HG03139 (cell line): Measurements from ENCODE around the gene SLC25A53.
A peak's percentile ranks its signal among the peaks of the same experiment; 100 is the strongest.

Experiments
- ATAC-seq: cut with Tn5 transposase; IDR thresholded peaks from one replicate; pipeline ENCODE4 v1.9.1; 2021; ENCODE audit not compliant: unreplicated experiment

SLC25A53 gene, protein sequence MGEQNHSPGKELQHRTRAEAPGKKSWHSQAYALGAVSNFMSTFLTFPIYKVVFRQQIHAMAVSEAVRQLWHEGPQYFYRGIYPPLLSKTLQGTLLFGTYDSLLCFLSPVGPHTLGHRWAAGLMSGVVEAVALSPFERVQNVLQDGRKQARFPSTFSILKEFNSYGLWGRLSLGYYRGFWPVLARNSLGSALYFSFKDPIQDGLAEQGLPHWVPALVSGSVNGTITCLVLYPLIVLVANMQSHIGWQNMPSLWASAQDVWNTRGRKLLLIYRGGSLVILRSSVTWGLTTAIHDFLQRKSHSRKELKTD

DNA sequence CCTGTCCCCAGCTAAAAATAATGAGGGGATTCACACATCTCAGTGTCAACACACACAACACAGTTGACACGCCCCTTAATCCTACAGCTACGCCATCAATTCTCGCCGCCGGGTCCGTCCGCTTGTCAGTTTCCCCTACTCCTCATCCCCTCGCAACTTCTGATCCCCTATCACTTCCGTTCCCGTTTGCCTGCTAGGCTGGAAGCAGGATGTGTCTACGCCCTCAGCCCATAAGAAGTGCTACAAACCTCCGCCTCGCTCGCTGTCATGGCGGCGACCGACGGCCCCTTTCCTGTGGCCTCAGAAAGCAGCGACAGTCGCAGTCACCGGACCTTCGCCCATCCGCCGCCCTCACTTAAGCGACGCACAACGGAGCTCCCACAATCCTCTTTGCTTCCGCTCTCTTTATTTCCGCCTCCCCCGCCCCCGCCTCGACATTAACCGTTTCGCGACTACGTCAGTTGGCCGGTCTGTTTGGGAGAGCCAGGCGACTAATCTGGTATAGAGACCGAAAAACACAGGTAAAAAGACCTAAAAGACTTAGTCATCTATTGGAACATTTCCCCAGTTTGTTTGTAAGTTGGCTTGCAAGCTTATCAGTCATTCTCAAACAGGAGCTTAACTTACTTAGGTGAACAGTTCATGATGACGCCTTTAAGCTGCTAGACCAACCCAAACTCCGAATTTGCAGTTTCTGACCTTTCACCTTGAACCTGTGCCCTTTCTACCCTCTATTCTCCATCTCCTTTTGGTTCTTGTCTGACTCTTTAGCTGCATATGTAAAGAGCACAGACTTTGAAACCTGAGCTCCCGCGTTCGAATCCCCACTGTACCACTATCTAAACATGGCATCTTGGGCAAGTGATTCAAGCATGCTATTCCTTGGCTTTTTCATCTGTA, at the start of gene SLC25A53:
TSS of gene SLC25A53 (minus strand) at position 380 of the 900 bp plus-strand sequence. CDS start 51,752 bp downstream, outside the sequence.
- ATAC-seq: peak; percentile 90

DNA sequence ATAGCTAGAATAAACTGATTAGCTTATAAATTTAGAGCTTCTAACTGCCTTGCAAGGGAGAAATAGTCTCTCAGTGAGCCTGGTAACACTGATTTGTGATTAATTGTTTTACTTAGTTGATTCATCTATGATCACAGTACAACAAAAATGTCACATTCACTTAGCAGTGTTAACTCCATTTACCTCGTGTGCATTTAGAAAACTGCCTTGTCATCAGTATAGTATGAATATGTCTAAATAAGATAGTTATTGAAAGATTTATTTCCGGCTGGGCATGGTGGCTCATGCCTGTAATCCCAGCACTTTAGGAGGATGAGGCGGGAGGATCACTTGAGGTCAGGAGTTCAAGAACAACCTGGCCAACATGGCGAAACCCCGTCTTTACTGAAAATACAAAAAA, 48.7 kb upstream of the SLC25A53 start:
- no peak for ATAC-seq

- no peak for ATAC-seq
Measured at GRCh38 chrX:104195489-104196084, 38.8 kb upstream of the SLC25A53 start.

GRCh38 chrX:104195013-104195412, 38.2 kb upstream of the SLC25A53 start:
- no peak for ATAC-seq

GRCh38 chrX:104193485-104193884, 36.7 kb upstream of the SLC25A53 start:
- ATAC-seq: no peak

DNA sequence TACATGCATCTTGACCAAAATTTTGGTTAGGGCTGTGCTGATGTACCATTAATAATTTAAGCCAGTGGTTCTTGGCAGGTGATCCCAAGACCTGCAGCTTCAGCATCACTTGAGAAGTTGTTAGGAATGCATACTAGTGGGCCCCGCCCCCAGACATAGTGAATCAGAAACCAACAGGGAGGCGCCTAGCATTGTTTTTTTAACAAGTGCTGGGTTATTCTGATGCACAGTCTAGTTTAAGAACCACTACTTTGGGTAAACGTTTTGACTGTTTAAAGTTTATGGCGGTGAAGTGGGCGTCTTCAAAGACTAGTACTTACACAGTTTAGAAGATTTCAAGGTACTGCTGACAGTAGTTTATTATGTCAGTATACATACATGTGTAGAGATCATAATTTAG, 33.0 kb upstream of the SLC25A53 start:
- ATAC-seq: no peak

DNA sequence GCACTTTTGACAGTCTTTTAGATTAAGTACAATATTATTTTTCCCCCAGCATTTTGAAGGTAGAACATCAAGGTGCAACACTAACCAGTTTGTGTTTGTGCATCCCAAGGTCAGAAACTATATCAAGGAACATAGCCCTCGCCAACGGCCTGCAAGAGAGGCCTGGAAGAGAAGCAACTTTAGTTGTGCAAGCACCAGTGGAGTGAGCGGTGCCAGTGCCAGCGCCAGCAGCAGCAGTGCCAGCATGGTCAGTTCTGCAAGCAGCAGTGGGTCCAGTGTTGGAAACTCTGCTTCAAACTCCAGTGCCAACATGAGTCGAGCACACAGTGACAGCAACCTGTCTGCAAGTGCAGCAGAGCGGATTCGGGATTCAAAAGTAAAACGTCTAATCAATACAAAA, 31.1 kb upstream of the SLC25A53 start:
- ATAC-seq: no peak

DNA sequence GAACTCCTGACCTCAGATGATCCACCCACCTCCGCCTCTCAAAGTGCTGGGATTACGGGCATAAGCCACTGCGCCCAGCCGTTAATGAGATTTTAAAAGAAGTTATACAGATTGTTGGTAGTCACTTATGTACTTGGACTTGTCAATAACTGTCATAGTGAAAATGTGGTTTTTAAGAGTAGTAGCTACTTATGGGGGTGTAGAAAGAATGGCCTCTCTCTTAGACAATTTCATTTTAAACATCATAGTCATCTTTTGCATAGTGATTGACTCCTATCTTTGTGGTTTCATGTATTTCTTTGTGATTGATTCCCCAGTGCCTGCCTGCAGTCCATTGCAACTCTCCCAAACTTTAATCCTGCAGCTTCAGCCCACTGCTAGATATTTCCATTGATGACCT, 26.9 kb upstream of the SLC25A53 start:
- no peak for ATAC-seq

DNA sequence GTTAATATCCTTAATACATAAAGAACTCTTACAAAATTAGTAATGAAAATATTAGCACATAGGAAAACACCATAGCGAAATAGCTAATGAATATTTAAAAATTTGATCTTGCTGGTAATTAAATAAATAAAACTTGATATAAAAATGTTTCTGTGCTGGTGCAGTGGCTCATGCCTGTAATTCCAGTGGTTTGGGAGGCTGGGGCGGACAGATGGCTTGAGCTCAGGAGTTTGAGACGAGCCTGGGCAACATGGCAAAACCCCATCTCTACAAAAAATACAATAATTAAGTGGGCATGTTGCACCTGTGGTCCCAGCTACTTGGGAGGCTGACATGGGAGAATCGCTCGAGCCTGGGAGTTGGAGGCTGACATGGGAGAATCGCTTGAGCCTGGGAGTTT, 17.0 kb upstream of the SLC25A53 start:
- no peak for ATAC-seq

DNA sequence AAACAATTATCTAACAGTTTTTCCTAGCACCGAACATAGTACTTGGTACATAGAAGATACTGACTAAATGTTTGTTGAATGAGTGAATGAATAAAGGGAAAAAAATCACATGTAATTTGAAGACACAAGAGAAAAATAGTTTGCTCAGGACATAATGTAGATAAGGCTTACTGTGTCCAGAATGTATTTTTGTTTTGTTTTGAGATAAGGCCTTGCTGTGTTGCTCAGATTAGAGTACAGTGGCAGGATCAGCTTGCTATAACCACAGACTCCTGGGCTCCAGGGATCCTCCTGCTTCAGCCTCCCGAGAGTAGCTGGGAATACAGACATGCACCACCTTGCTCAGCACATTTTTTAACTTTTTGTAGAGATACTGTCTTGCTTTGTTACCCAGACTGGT, 16.0 kb upstream of the SLC25A53 start:
- ATAC-seq: no peak

DNA sequence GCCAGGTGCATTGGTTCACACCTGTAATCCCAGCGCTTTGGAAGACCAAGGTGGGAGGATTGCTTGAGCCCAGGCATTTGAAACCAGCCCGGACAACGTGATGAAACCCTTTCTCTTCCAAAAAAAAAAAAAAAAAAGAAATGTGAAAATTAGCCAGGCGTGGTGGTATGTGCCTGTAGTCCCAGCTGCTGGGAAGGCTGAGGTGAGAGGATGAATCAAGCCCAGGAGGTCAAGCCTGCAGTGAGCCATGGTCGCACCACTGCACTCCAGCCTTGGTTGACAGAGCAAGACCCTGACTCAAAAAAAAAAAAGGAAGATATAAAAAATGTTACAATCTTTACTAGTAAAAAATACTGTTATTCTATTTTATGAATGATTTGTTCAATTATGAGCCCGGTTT, 15.3 kb upstream of the SLC25A53 start:
- no peak for ATAC-seq

DNA sequence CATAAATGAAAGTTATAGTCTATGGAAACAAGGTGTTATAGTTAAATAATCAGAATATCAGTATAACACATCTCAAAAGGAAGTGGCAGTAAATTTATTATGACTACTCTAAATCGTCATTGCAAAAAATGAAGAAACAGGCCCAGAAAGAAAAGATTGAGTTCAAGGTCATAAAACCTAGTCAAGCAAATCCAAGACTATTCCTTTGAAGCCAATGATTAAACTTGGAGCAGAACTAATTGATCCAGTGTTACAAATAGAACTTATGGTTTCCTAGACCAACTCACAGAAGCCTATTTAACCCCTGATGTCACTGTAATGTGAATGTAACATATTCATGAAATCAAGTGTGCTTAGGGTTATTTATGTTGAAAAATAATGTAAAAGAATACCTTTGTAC, 11.3 kb upstream of the SLC25A53 start:
- no peak for ATAC-seq

- ATAC-seq: peak; percentile 2
Measured at GRCh38 chrX:104166735-104167436, 10.1 kb upstream of the SLC25A53 start.

- peak; percentile 94 for ATAC-seq
Measured at GRCh38 chrX:104165894-104166734, 9.3 kb upstream of the SLC25A53 start, which contains the start of gene FAM199X. TSS of gene FAM199X (plus strand) at chrX:104166453. CDS start at chrX:104166786, 333 bp downstream.

DNA sequence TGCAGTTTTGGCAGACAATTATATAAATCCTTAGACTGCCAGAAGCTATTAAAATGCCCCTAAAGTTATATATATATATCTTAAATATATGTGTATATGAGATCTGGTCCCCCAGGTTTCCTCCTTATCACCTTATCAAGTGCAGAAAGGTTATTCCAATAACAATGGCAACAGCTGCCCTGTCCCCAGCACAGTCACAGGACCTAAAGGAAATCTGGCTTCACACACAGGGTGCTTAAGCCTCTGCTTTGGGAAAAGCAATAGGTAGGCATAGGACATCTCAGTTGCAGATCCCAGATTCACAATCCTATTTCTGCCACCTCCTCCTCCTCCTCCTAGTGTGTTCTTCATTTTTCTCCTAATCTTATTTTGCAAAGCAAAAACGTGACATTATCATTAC, 5.8 kb downstream of the SLC25A53 start:
- no peak for ATAC-seq

- ATAC-seq: no peak
Measured at GRCh38 chrX:104141087-104141760, 15.6 kb downstream of the SLC25A53 start.

DNA sequence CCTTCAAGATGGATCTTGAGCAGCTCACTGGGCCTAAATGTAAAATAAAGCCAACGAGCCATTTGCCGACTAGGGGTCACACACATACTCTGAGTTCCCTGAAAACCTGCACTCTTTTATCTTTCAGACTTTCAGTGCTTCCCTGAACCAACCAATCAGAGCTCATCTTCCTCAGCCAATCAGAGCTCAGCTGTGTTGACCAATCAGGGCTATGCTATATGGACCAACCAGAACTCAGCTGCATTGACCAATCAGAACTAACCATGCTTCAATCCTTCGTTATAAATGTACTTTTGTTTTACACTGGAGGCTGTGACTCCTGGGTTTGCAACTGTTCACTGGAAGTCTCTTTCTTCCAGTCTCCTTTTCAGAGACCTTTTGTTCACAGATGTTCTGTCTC, 19.3 kb downstream of the SLC25A53 start:
- no peak for ATAC-seq

GRCh38 chrX:104136241-104137019, 20.4 kb downstream of the SLC25A53 start:
- ATAC-seq: peak; percentile 87

- no peak for ATAC-seq
Measured at GRCh38 chrX:104135677-104136076, 21.1 kb downstream of the SLC25A53 start.
